Cardiac muscle cell (in vitro differentiated cells and primary cell): ENCODE measurements around the gene GPR156. TPM values are rescaled to one million over a fixed set of nuclear protein-coding genes. Genes with fewer than 3 reads are reported as not detected.

Experiments used
- DNase-seq, 2 donors: peaks; one replicate each; pipeline versions ENCODE4 v3.0.0 to v3.0.0-alpha.2; 2010 to 2017; ENCODE audit warnings: low read depth in 1 of 2, low spot score in 1 of 2
- H3K27ac ChIP-seq: fragments of 200-600 bp; sonication (generic); 2 replicates; pipeline ENCODE4 v1.5.1; 2016
- H3K27me3 ChIP-seq: fragments of 200-600 bp; sonication (generic); 2 replicates; pipeline ENCODE4 v1.6.0; 2016; ENCODE audit warnings: control low read depth
- H3K36me3 ChIP-seq: fragments of 200-600 bp; sonication (generic); 2 replicates; pipeline ENCODE4 v1.5.1; 2016; ENCODE audit warnings: control low read depth
- H3K4me1 ChIP-seq: fragments of 200-600 bp; sonication (generic); 2 replicates; pipeline ENCODE4 v1.8.1; 2017; ENCODE audit warnings: low read depth, mild to moderate bottlenecking, mixed run types
- H3K4me3 ChIP-seq: fragments of 200-600 bp; sonication (generic); 2 replicates; pipeline ENCODE4 v1.5.1; 2016; ENCODE audit warnings: mild to moderate bottlenecking
- H3K9me3 ChIP-seq: fragments of 200-600 bp; sonication (generic); 2 replicates; pipeline ENCODE4 v1.5.1; 2017; ENCODE audit warnings: low read depth, mild to moderate bottlenecking, control low read depth
- CTCF ChIP-seq: IDR thresholded peaks from 2 replicates; pipeline ENCODE4 v1.5.1; 2012; ENCODE audit warnings: low read depth, mild to moderate bottlenecking, low read length
- polyA plus RNA-seq: library from polyadenylated mRNA; unstranded; fragments of >200 nt; fragmentation: Nextera tagmentation; extraction: Ambion mirVana; gene quantifications from 2 replicates; pipeline ENCODE4 v1.2.1, GENCODE V29; 2016
- total RNA-seq: library from RNA; depleted of rRNA; stranded (reverse); fragments of >200 nt; gene quantifications from 2 replicates; pipeline ENCODE4 v1.2.3, GENCODE V29; 2016

GPR156 gene
- total and polyA plus RNA-seq, 2 experiments from 2014 or later = 0.36 TPM; not detected in 1

- Histone ChIP-seq H3K4me1 (peaks cover 2% of the 10 kb centered on the region), H3K4me3 (no peak overlapping the region), H3K36me3 (no peaks in the 10 kb centered on the region), H3K27me3 (no peaks in the 10 kb centered on the region), H3K27ac (no peak overlapping the region), H3K9me3 (no peaks in the 10 kb centered on the region)
- no peak for TF ChIP-seq CTCF
- peak in 1 of 2 donors; percentile 79 for DNase-seq
Measured at GRCh38 chr3:120172070-120172469, 113.0 kb downstream of the GPR156 start.

- H3K27me3 ChIP-seq = no peaks in the 10 kb centered on the region
- no peaks in the 10 kb centered on the region for H3K4me1 ChIP-seq
- no peak for DNase-seq
- H3K36me3 ChIP-seq = no peaks in the 10 kb centered on the region
- H3K4me3 ChIP-seq = no peak overlapping the region
- no peak overlapping the region for H3K27ac ChIP-seq
- H3K9me3 ChIP-seq = no peaks in the 10 kb centered on the region
- no peak for TF ChIP-seq CTCF
Measured at GRCh38 chr3:120171134-120171873, 113.7 kb downstream of the GPR156 start.

- Histone ChIP-seq H3K4me3 (no peak overlapping the region), H3K27me3 (no peaks in the 10 kb centered on the region), H3K36me3 (no peaks in the 10 kb centered on the region), H3K9me3 (no peaks in the 10 kb centered on the region), H3K4me1 (no peaks in the 10 kb centered on the region), H3K27ac (no peak overlapping the region)
- TF ChIP-seq CTCF = no peak
- no peak for DNase-seq
Measured at GRCh38 chr3:120170223-120170622, 114.8 kb downstream of the GPR156 start.

GRCh38 chr3:120169407-120169806 is 115.6 kb downstream of the GPR156 start:
- Histone ChIP-seq H3K36me3 (no peaks in the 10 kb centered on the region), H3K27ac (no peak overlapping the region), H3K27me3 (no peaks in the 10 kb centered on the region), H3K9me3 (no peaks in the 10 kb centered on the region), H3K4me1 (no peaks in the 10 kb centered on the region), H3K4me3 (no peak overlapping the region)
- no peak for TF ChIP-seq CTCF
- DNase-seq = no peak

- no peak for TF ChIP-seq CTCF
- H3K4me3 ChIP-seq = no peak overlapping the region
- H3K36me3 ChIP-seq = no peaks in the 10 kb centered on the region
- no peaks in the 10 kb centered on the region for H3K4me1 ChIP-seq
- H3K27me3 ChIP-seq = no peaks in the 10 kb centered on the region
- H3K27ac ChIP-seq = no peak overlapping the region
- H3K9me3 ChIP-seq = no peaks in the 10 kb centered on the region
- DNase-seq = no peak
Measured at GRCh38 chr3:120168611-120169010, 116.4 kb downstream of the GPR156 start.
